ENCODE measurements around the gene FILIP1L. TPM values are rescaled to one million over a fixed set of nuclear protein-coding genes. Genes with fewer than 3 reads are reported as not detected.

Gene FILIP1L
- total and polyA plus RNA-seq, 4 experiments from 2014 or later = 0.32 TPM; not detected in 3

DNA sequence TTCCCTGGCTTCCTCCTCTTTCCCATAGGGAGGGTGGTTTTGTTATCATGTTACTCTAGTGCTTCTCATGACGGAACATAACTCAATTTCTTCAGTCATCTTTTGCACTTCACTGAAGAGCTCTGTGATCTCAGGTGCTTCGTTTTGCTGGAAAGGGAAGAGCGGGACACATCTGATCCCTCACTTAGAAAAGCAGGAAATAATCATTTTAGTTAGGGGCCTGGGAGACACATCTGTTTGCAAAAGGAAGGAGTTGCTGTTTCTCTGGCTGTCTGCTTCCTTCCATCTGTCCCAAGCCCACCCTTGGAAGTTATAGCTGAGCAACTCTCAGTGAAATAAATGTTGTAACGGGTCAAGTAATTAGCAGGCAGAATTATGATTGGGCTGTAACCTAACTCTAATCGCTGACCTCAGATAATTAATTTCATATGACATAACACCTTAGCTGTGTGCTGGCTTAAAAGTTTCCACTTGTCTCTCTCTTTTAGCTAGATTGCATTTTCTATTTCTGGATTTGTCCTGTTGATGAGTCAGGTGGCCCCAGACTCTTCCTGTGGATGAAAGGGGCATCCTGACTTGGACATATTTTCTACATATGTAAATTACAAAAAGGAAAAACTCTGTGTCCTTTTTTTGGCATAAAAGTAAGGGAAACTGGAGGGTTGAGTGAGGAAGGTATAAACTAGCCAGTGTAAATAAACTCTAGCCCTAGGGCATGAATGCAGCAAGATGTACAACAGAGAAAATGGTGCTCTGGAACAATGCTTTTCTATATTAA lies 11.0 kb upstream of the FILIP1L start:
- Histone ChIP-seq H3K4me1 (ENCODE audit: insufficient read depth, low read length) (no peaks in the 10 kb centered on the region), H3K27me3 (ENCODE audit: insufficient read depth, low read length) (no peaks in the 10 kb centered on the region), H3K9me3 (ENCODE audit: control insufficient read depth in 1 of 2, low read length in 2 of 2) (no peaks in the 10 kb centered on the region), H3K4me3 (ENCODE audit: low read length in 2 of 2) (no peak overlapping the region), H3K27ac (ENCODE audit: low read depth, low read length) (no peak overlapping the region), H3K36me3 (ENCODE audit: insufficient read depth, low read length) (no peaks in the 10 kb centered on the region)
- ChIA-PET POLR2A (ENCODE audit: partially characterized antibody) (no interaction called here), CTCF (ENCODE audit: partially characterized antibody) (no interaction called here)
- Mint-ChIP-seq H3K4me1 (no peaks in the 10 kb centered on the region), H3K27me3 (no peaks in the 10 kb centered on the region), H3K4me3 (no peak overlapping the region), H3K36me3 (no peaks in the 10 kb centered on the region), H3K9me3 (no peaks in the 10 kb centered on the region), H3K27ac (no peak overlapping the region)
- no peak for DNase-seq
- intact Hi-C loops (cut with micrococcal nuclease) = no loop called here

DNA sequence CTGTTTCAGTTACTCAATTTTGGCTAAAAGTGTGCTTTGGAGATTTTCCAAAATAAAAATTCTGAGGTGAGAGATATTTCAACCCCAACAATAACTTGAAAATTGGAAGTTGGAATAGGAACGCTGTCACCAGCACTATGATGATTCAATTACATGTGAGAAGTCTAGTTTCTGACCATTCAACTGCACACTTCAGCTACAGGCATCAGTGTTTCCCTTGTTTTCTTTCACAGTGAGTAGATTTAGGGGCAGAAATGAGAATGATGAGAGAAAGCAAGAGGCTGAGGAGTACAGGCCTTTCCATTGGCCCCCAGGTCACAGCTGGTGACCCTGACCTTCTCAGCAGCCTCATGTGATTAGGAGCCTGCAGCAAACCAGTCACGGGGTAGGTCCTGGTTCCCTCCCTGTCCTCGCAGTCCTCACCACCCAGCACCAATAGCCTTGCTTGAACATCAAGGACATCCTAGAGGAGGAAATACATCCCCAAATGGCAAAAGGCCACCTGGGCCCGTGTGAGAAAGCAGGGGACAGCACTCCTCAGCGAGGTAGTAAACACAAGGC lies 10.0 kb upstream of the FILIP1L start:
- Mint-ChIP-seq H3K4me3 (no peak overlapping the region), H3K9me3 (no peaks in the 10 kb centered on the region), H3K27me3 (no peaks in the 10 kb centered on the region), H3K27ac (no peak overlapping the region), H3K4me1 (no peaks in the 10 kb centered on the region), H3K36me3 (no peaks in the 10 kb centered on the region)
- no peak for DNase-seq
- POLR2A ChIA-PET (ENCODE audit: partially characterized antibody) = no interaction called here
- Histone ChIP-seq H3K27me3 (ENCODE audit: insufficient read depth, low read length) (no peaks in the 10 kb centered on the region), H3K36me3 (ENCODE audit: insufficient read depth, low read length) (no peaks in the 10 kb centered on the region), H3K4me3 (ENCODE audit: low read length in 2 of 2) (no peak overlapping the region), H3K4me1 (ENCODE audit: insufficient read depth, low read length) (no peaks in the 10 kb centered on the region), H3K9me3 (ENCODE audit: control insufficient read depth in 1 of 2, low read length in 2 of 2) (no peaks in the 10 kb centered on the region), H3K27ac (ENCODE audit: low read depth, low read length) (no peak overlapping the region)
- CTCF ChIA-PET (ENCODE audit: partially characterized antibody) = no interaction called here
- intact Hi-C loops (cut with micrococcal nuclease) = no loop called here

DNA sequence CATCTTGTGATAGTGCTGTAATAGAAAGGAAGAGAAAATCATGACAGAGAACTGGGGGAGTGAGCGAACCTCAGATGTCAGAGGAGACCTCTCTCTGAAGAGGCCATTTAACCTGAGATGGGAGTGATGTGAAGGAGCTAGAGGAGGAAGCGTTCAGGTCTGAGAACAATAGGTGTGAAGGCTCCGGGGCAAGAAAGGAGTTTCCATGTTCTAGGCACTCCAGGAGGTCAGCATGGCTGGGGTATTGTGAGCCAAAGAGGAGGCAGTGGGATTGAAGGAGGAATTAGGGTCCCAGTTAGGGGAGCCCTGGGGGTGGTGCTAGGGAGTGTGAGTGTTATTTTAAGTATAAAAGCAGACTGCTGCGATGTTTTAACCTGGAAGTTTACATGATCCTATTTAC lies 8.8 kb upstream of the FILIP1L start:
- Histone ChIP-seq H3K27ac (ENCODE audit: low read depth, low read length) (no peak overlapping the region), H3K9me3 (ENCODE audit: control insufficient read depth in 1 of 2, low read length in 2 of 2) (no peaks in the 10 kb centered on the region), H3K36me3 (ENCODE audit: insufficient read depth, low read length) (no peaks in the 10 kb centered on the region), H3K4me3 (ENCODE audit: low read length in 2 of 2) (no peak overlapping the region), H3K27me3 (ENCODE audit: insufficient read depth, low read length) (no peaks in the 10 kb centered on the region), H3K4me1 (ENCODE audit: insufficient read depth, low read length) (no peaks in the 10 kb centered on the region)
- no peaks in the 10 kb centered on the region for H3K36me3 Mint-ChIP-seq
- no peaks in the 10 kb centered on the region for H3K4me1 Mint-ChIP-seq
- CTCF ChIA-PET (ENCODE audit: partially characterized antibody) = no interaction called here
- peak overlapping the region in 1 of 7 donors; percentile 33 for H3K27ac Mint-ChIP-seq
- H3K4me3 Mint-ChIP-seq = no peak overlapping the region
- POLR2A ChIA-PET (ENCODE audit: partially characterized antibody) = no interaction called here
- intact Hi-C loops (cut with micrococcal nuclease) = no loop called here
- DNase-seq = no peak
- no peaks in the 10 kb centered on the region for H3K9me3 Mint-ChIP-seq
- H3K27me3 Mint-ChIP-seq = no peaks in the 10 kb centered on the region

GRCh38 chr3:100122321-100122720 lies 8.0 kb upstream of the FILIP1L start:
- no peaks in the 10 kb centered on the region for H3K36me3 Mint-ChIP-seq
- CTCF ChIA-PET (ENCODE audit: partially characterized antibody) = no interaction called here

DNA sequence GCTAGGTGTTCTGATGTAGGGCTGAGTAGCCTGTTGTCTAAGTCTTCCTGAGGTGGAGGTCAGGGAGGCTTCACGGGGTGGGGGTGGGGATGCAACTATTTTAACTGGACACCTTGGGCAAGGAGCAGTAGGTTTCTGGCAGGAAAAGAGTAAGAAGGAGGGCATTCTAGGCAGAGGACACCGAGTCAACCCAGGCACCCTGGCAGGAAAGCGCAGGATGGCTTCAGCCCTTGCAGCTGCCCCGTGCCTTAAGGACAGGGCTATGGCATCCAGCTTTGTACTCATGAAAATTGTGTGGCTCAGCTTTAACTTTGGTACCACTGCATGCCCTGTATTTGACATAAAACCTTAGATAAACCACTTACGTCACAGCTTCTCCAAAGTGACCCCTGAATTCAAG lies 6.4 kb upstream of the FILIP1L start:
- no peak overlapping the region for H3K4me3 ChIP-seq (ENCODE audit: low read length in 2 of 2)
- H3K4me1 ChIP-seq (ENCODE audit: insufficient read depth, low read length) = no peaks in the 10 kb centered on the region
- no peaks in the 10 kb centered on the region for H3K27me3 ChIP-seq (ENCODE audit: insufficient read depth, low read length)
- no peak for DNase-seq
- no peaks in the 10 kb centered on the region for H3K9me3 ChIP-seq (ENCODE audit: control insufficient read depth in 1 of 2, low read length in 2 of 2)
- Mint-ChIP-seq H3K27me3 (no peaks in the 10 kb centered on the region), H3K9me3 (no peaks in the 10 kb centered on the region), H3K4me3 (no peak overlapping the region), H3K36me3 (no peaks in the 10 kb centered on the region), H3K27ac (no peak overlapping the region), H3K4me1 (no peaks in the 10 kb centered on the region)
- no peak overlapping the region for H3K27ac ChIP-seq (ENCODE audit: low read depth, low read length)
- intact Hi-C loops (cut with micrococcal nuclease) = no loop called here
- ChIA-PET POLR2A (ENCODE audit: partially characterized antibody) (no interaction called here), CTCF (ENCODE audit: partially characterized antibody) (interaction anchor here (0.6 kb wide), 1 partner anchor 9 kb away, joined by 3 read pairs; no protein-coding TSS in a partner anchor)
- H3K36me3 ChIP-seq (ENCODE audit: insufficient read depth, low read length) = no peaks in the 10 kb centered on the region

More at GRCh38 chr3:100122321-100122720, 8.0 kb upstream of the FILIP1L start:
- Histone ChIP-seq H3K27me3 (ENCODE audit: insufficient read depth, low read length) (no peaks in the 10 kb centered on the region), H3K9me3 (ENCODE audit: control insufficient read depth in 1 of 2, low read length in 2 of 2) (no peaks in the 10 kb centered on the region), H3K4me1 (ENCODE audit: insufficient read depth, low read length) (no peaks in the 10 kb centered on the region), H3K4me3 (ENCODE audit: low read length in 2 of 2) (no peak overlapping the region), H3K36me3 (ENCODE audit: insufficient read depth, low read length) (no peaks in the 10 kb centered on the region), H3K27ac (ENCODE audit: low read depth, low read length) (no peak overlapping the region)
- Mint-ChIP-seq H3K4me1 (no peaks in the 10 kb centered on the region), H3K9me3 (no peaks in the 10 kb centered on the region), H3K4me3 (no peak overlapping the region), H3K27me3 (no peaks in the 10 kb centered on the region), H3K27ac (no peak overlapping the region)
- POLR2A ChIA-PET (ENCODE audit: partially characterized antibody) = no interaction called here
- no peak for DNase-seq
- intact Hi-C loops (cut with micrococcal nuclease) = no loop called here

DNA sequence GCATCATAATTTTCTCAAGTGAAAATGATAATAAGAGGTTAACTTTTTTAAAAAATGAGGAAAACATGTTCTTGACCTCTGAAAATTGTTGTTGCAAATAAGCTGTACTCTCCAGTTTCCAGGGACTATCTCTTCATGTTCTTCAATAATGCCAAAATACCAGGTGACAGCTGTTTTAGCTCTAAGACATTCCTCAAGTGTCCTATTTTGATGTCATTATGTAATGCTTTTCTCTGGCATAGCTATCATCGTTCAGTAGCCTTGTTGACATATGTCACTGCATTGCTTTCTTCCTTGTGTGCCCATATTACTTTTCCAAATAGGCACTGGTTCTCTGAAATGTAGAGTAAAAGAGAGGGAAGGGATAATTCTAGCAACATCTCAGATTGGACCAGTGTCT lies 5.7 kb upstream of the FILIP1L start:
- Mint-ChIP-seq H3K4me3 (no peak overlapping the region), H3K27me3 (no peaks in the 10 kb centered on the region), H3K36me3 (no peaks in the 10 kb centered on the region), H3K27ac (no peak overlapping the region), H3K4me1 (no peaks in the 10 kb centered on the region), H3K9me3 (no peaks in the 10 kb centered on the region)
- CTCF ChIA-PET (ENCODE audit: partially characterized antibody) = no interaction called here
- H3K9me3 ChIP-seq (ENCODE audit: control insufficient read depth in 1 of 2, low read length in 2 of 2) = no peaks in the 10 kb centered on the region
- H3K36me3 ChIP-seq (ENCODE audit: insufficient read depth, low read length) = no peaks in the 10 kb centered on the region
- DNase-seq = no peak
- no peaks in the 10 kb centered on the region for H3K27me3 ChIP-seq (ENCODE audit: insufficient read depth, low read length)
- POLR2A ChIA-PET (ENCODE audit: partially characterized antibody) = no interaction called here
- H3K27ac ChIP-seq (ENCODE audit: low read depth, low read length) = no peak overlapping the region
- intact Hi-C loops (cut with micrococcal nuclease) = no loop called here
- no peaks in the 10 kb centered on the region for H3K4me1 ChIP-seq (ENCODE audit: insufficient read depth, low read length)
- H3K4me3 ChIP-seq (ENCODE audit: low read length in 2 of 2) = no peak overlapping the region

GRCh38 chr3:100117093-100117492 lies 2.8 kb upstream of the FILIP1L start:
- Mint-ChIP-seq H3K27me3 (no peaks in the 10 kb centered on the region), H3K9me3 (no peaks in the 10 kb centered on the region), H3K27ac (no peak overlapping the region), H3K36me3 (no peaks in the 10 kb centered on the region), H3K4me1 (no peaks in the 10 kb centered on the region), H3K4me3 (no peak overlapping the region)
- ChIA-PET POLR2A (ENCODE audit: partially characterized antibody) (no interaction called here), CTCF (ENCODE audit: partially characterized antibody) (no interaction called here)
- intact Hi-C loops (cut with micrococcal nuclease) = no loop called here
- H3K36me3 ChIP-seq (ENCODE audit: insufficient read depth, low read length) = no peaks in the 10 kb centered on the region
- no peak overlapping the region for H3K27ac ChIP-seq (ENCODE audit: low read depth, low read length)
- no peaks in the 10 kb centered on the region for H3K4me1 ChIP-seq (ENCODE audit: insufficient read depth, low read length)
- H3K9me3 ChIP-seq (ENCODE audit: control insufficient read depth in 1 of 2, low read length in 2 of 2) = no peaks in the 10 kb centered on the region
- no peak overlapping the region for H3K4me3 ChIP-seq (ENCODE audit: low read length in 2 of 2)
- no peaks in the 10 kb centered on the region for H3K27me3 ChIP-seq (ENCODE audit: insufficient read depth, low read length)
- no peak for DNase-seq
